GM18511 (cell line): ENCODE measurements around the gene MCM6.
"Not testable (repeated sequence)": the region's sequence is repeated elsewhere in the genome, so short reads cannot be mapped to it uniquely, and the experiment has no call there.

Source experiments
- ATAC-seq: cut with Tn5 transposase; IDR thresholded peaks from one replicate; pipeline ENCODE4 v1.9.1; 2021; ENCODE audit warnings: mild to moderate bottlenecking, moderate library complexity; ENCODE audit not compliant: unreplicated experiment

MCM6 gene

DNA sequence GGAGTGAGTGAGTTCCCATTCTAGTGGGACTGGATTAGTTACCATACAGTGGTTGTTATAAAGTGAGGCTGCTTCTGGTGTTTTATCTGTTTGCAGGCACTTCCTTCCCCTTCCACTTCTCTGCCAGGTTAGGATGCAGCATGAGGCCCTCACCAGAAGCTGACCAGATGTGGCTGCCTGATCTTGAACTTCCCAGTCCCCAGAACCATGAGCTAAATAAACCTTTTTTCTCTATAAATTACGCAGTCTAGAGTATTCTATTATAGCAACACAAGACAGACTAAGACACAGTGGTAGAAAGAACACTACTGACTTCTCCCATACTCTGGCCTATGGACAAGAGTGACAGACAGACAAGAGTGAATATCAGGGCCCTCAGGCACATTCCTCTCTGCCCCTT is 53.4 kb downstream of the MCM6 start:
- no peak for ATAC-seq

DNA sequence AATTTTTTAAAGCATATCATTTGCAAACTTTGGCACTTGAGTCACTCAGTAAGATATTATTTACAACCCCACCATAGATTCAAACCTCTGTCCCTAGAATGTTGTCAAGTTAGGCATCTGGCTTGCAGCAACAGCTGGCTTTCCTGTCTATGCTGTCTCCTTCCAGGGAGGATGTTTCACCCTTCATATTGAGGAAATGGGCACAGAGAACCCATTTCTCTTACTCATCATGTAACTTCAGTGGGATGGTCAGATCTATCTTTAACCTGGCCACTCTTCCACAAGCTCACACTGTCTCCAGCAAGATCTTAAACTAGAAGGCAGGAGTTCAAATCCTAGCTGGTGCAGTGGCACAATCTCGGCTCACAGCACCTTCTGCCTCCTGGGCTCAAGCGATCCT is 55.1 kb downstream of the MCM6 start:
- ATAC-seq = no peak

DNA sequence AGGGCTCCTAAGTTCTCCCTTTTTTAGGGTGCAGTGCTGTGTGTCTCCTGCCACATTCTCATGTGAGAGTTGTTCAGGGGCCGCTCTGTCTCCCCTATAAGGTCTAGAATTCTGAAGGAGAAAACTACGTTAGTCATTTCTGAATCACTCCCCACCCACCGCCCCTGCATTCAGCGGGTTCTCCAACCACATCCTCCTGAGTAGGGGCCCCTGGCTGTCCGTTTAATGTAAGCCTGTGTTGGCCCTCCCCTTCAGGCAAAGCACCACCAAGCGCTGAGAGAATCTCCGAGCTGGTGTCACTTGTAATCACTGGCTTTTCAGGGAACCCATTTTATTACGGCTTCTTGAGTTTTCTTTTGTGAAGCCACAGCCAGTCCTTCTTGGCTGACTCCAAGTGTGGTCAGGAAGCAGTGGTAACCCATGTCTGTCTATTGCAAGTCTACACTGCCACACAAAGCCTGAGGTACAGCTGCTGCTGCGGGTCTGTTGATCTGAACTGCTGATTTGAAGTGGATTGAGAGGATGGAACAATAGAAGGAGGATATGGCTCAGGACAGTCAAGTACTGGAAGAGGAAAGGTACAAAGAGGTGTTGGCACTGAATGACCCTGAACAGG is 56.1 kb downstream of the MCM6 start:
- ATAC-seq = peak; percentile 95

GRCh38 chr2:135818937-135819610 is 57.2 kb downstream of the MCM6 start:
- no peak for ATAC-seq

- no peak for ATAC-seq
These were observed 58.3 kb downstream of the MCM6 start for GRCh38 chr2:135817951-135818350.

GRCh38 chr2:135817466-135817865 is 58.8 kb downstream of the MCM6 start:
- no peak for ATAC-seq

GRCh38 chr2:135815269-135815668 is 61.0 kb downstream of the MCM6 start:
- ATAC-seq = no peak

DNA sequence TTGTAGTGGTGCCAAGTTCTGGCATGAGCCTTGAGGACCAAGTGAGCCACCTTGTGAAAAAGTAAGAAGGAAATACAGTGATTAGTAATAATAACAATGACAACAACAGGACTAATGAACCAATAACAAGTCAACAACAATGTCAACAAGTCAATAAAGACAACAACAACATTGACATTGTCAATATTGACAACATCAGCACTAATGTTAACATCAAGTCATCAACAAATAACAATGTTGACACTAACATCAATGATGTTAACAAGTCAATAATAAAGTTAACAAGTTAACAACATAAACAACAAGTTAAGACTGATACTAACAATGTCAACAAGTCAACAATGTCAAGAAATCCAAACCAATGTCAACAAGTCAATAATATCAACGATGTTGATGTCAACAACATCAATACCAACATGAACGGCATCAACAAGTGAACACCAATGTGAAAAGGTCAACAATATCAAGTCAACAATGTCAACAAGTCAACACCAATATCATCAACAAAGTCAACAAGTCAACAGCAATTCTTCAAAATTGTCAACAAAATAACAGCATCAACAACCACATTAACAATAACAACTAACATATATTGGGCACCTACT is 63.2 kb downstream of the MCM6 start:
- ATAC-seq = no peak

DNA sequence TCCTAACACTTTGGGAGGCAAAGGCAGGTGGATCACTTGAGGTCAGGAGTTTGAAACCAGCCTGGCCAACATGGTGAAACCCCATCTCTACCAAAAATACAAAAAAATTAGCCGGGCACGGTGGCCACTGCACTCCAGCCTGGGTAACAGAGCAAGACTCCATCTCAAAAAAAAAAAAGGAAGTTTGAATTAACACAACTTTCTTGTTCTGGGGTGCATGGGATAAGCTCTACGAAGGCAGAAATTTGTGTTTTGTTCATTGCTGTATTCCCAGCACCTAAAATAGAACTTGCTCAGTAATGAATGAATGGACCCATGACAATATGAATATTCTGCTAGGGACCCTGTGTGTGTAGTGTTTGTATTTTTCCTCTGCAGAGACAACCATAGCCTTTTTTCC is 68.4 kb downstream of the MCM6 start:
- ATAC-seq = not testable (repeated sequence)

DNA sequence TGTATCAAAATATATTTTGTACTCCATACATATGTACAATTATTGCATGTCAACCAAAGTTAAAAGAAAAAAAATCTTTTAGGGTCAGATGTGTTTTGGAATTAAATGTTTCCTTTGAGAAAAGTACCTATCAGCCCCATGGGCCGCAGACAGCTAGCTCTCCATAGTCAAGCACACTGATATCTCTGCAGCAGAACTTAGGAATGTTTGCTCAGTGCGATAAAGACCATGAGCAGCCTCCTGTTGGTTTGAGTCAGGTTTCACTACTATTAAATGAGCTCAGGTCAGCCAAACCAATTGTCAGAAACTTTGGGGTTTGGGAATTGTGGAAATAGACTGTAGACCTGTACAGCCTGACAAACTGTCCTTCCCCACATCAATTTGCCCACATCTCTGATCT is 73.0 kb downstream of the MCM6 start:
- no peak for ATAC-seq

DNA sequence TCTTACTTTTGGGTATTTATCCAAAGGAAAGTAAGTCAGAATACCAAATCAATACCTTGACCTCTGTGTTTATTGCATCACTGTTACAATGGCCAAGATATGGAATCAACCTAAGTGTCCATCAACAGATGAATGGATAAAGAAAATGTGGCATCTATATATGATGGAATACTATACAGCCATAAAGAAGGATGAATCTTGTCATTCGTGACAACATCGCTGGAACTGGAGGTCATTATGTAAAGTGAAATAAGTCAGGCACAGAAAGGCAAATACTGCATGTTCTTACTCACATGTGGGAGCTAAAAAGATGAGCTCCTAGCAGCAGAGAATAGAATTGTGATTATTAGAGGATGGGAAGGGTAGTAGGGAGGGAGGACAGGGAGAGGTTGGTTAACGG is 73.9 kb downstream of the MCM6 start:
- ATAC-seq = no peak

DNA sequence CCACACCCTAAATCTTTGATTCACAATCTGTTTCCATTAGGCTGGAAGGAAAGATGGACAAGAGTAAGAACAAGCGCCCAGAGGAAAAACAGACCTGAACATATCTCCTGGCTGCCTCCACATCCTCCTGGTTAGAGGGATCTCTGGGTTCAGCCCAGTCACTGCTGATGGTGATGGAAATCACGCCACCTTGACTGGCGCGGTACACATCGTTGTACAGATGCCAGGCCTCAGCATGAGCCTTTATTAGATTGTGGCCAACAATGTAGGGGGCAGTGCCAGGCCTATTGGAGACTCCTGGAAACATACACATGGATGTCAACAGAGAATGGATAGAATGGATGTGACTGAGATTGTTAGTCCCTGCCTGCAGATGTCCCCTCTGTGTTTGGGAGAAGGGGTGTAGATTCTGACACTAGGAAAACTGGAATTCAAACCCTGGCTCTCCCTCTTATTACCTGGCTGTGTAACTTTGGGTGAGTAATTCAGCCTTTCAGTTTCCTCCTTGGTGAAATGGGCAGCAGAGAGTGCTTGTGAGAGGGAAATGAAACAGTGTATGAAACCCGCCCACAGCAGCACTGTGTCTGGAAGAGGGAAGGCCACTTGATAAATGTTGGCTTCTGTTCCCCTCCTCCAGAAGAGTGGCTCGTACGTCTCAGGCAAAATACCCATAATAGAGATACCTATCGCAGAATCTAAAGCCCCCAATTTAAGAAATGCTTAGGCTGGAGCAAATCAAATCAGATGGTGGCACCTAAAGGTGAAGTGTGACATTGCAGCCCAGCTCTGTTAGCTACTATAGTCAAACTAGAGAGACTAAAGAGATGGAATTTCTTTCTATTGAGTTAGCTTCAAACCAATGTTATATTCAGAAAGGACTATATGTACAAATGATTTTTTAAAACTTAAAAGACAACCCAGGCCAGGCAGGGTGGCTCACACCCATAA is 75.5 kb downstream of the MCM6 start:
- no peak for ATAC-seq

DNA sequence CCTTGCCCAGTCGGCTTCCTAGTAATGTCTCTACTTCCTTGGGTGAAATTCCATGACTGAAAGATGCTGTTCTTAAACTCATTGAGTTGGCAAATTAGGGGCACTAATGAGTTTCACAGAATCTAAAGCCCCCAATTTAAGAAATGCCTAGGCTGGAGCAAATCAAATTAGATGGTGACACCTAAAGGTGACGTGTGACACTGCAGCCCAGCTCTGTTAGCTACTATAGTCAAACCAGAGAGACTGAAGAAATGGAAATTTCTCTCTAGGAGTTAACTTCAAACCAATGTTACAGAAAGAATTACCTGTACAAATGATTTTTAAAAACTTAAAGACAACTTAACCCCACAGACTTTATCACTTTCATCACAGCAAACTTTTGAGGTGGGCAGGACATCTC is 76.5 kb downstream of the MCM6 start:
- no peak for ATAC-seq

DNA sequence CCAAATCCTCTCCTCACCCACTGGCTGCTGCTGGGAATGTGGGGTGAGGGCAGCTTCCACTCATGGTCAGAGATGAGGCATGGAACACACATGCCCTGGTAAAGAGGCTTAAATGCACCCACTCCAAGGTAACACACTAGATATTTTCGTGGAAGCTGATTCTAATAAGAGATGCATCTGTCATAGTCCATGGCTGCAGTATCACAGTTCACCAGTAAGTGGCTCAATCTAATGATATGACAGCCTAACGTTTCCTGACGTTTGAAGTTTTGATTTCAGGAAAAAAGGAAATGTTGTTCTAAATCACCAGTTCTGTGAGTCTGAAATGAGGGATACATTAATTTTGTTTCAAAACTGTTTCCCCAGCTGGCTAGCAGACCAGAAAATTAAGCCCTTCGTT is 77.5 kb downstream of the MCM6 start:
- ATAC-seq = no peak

GRCh38 chr2:135798275-135798705 is 78.0 kb downstream of the MCM6 start:
- ATAC-seq = no peak

DNA sequence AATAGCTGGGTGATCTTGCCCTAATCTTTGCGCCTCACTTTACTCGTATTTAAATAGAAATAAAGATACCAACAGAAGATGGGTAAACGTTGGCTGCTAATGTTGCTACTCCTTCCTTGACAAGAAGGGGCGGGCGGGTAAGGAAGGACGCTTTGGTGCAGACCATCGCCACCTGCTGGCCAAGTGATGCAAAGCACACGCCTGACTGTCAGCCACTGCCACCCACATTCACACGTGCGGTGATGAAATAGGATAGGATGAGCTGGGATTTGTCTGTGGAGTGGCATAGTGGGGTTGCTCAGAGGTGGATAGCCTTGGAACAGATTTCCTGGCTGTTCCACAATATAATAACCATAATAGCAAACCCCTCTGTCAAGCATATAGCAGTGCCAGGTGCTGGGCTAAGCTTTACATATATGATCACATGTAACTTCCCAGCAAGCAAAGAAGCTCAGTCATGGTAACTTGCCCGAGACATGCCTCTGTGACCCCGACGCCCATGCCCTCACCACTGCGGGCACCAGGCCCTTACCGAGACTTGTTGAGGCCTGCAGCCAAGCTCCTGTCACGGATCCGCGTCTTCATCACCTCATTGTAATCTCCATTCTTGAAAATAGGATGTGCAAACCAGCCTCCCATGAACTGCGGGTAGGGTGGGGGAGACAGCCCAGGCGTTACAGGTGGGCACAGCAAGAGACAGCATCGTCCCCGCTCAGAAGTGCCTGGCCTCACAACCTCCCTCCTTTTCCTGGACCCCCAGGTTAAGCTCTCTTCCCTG is 78.6 kb downstream of the MCM6 start:
- peak; percentile 61 for ATAC-seq

- ATAC-seq = no peak
These were observed 79.6 kb downstream of the MCM6 start for GRCh38 chr2:135796606-135797005.

- not testable (repeated sequence) for ATAC-seq
These were observed 80.6 kb downstream of the MCM6 start for GRCh38 chr2:135795641-135796040.

GRCh38 chr2:135792401-135793150 is 83.7 kb downstream of the MCM6 start:
- peak; percentile 56 for ATAC-seq
